RPMI8226 (cell line): ENCODE results near the gene PTPRN.

Source experiments
- DNase-seq: peaks from one replicate; pipeline ENCODE4 v3.0.0-alpha.2; 2015

PTPRN gene

GRCh38 chr2:219286436-219287115, 22.6 kb downstream of the PTPRN start:
- DNase-seq = no peak

DNA sequence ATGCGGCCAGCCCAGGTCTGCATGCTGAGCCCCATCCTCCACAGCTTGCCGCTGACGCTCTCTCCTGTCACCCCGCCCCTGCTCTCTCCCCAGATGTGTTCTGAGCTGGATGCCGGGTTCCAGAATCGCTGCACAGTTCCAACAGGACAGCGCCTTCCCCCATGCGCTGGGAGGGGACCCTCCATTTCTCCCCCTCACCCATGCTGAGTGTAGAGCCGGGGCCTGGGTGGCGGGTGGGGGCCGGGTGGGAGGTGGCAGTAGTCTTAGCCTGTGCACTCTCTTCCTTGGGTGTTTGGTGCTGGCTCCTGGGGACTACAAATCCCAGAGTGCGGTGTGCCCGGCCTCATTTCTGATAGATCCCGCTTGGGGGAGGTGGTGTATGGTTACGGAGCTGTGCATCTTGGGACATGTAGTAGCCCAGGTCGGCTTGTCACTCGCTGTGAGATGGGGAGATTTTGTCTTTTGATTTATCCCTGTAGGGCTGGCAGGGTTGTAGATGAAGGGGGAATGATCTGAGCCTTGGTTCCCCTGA, 23.2 kb downstream of the PTPRN start:
- no peak for DNase-seq

DNA sequence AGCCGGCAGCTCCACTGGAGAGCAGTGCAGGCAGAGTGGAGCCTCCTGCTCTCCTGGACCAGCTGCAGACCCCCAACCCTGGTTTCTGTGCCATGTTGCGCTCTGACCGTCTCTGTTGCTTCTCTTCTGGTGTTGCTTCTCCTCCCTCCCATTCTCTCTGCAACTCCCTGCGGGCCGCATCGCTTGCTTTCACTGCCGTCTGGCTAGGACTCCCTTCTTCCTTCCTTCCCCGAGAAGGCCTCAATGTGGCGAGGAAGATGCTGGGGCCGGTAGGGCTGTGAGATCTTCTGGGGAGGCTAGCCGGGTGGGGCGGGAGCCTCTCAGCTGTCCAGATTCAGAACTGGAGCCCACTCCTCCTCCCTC, 23.8 kb downstream of the PTPRN start:
- no peak for DNase-seq

GRCh38 chr2:219284501-219285372, 24.5 kb downstream of the PTPRN start:
- no peak for DNase-seq

DNA sequence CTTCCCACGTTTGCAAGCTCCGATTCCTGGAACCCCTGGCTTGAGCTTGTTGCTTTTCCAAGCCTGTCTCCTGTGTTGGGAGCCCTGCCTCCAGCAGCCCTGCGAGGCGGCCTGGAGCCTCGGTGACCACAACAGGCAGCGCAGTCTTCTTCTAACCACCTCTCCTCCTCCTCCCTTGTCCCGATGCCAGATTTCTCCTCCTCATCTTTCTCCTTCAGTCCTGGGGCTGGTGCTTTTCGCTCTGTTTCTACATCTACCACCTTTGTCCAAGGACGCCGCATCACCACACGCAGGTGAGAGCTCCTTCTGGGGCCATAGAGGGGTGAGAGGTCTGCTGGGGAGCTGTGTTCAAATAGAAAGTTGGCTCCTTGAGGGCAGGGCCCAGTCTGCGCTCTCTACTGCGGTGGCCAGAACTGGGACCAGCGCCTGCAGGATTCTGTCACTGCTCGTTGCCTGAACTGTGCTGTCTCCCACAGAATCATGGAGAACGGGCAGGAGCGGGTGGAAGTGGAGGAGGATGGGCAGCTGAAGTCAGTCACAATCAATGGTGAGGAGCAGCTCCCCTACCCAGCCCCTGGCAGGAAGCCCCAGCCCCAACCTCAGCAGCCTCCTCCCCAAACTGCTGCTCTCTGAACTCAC, 26.1 kb downstream of the PTPRN start:
- DNase-seq = no peak

DNA sequence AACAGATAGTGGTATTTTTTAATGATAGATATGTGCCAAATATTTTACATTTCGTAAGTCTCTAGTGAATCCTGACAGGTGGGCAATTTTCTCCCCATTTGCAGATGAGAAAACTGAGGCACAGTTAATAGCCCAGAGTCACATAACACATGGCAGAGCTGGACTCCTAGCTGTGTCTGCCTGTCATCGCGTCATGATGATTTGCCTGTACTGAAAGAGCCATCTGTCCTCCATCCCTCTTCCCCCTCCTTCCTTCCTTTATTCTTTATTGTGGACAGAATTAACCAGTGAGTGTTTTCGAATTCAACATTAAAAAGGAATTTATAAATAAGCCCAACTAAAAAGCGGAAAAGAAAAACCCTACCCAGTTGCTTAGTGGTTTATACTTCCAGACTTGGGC, 26.8 kb downstream of the PTPRN start:
- DNase-seq = no peak

- no peak for DNase-seq
Observed at GRCh38 chr2:219281588-219281987, 27.6 kb downstream of the PTPRN start.

DNA sequence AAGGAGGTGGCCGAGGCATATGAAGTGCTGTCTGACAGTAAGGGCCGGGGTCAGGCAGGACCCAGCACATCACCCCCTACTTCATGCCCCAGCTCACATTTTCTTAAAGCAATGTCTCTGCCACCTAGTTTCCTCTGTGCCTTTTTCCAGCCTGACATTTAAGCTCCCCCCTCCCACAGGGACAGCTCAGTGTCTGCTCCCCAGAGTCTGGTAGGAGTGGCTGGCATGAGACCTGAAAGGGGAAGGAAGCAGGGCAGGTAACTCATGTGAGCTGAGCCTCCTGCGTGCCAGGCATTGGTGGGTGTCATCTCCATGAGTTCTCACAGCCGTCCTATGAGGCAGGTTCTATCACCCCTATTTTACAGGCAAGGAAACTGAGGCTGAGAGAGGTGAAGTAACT, 28.6 kb downstream of the PTPRN start:
- DNase-seq = no peak

- DNase-seq = no peak
Observed at GRCh38 chr2:219279916-219280516, 29.2 kb downstream of the PTPRN start.

DNA sequence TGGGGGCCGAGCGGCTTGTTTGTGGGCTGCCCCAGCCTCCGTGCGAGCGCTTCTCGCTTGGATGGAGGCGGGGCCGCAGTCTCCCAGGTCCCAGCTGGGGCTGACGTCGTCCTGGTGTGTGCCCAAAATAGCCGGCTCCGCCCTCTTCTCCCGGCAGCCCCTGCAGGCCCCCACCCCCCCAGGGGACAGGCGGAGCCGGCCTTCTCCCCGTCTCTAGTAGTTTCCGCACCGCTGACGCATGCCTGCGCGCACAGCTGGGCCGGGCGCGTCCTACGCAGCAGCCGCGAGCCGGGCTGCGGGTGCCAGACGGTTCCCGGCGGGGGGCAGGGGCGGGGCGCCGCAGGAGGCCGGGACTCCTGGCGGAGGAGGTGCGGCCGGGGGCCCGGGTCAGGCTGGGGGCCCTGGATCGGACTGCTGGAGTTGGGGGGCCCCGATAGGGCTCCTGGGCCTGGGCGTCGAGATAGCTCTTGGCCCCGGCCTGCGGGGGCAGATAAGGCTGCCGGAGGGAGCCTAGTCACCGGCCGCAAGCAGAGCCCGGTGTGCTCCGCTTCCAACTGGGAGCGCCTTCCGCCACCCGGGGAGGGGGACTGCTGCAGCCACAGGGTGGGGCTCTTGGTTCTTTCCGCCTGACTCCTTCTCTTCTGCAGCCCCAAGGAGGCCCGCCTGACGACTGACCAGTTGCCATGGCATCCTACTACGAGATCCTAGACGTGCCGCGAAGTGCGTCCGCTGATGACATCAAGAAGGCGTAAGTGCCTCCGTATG, 29.9 kb downstream of the PTPRN start, which contains the start of gene DNAJB2:
TSS of gene DNAJB2 (plus strand) at position 216 of the 765 bp plus-strand sequence. CDS start at position 684, 468 bp downstream.
- peak; percentile 97 for DNase-seq

DNA sequence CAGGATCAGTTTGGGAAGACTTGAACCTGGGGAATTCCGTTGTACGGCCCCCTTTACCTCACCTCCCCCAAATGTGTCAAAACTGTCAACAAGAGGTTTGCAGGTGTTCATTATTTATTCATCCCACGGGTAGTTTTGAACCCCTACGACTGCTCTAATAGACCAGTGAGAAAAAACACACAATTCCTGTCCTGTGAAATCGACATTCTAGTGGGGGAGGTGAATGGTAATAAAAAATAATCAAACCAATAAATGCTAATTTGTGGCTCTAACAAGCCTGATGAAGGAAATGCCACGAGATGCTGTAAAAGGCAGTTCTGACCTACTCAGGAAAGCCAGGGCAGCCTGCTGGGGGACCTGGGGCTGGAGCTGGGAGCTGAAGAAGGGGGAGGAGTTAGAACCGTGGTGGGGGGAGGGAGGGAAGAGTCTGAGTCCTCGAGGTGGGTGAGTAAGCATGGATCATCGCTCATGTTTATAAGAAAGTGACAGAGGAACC, 30.5 kb downstream of the PTPRN start:
- no peak for DNase-seq

- peak; percentile 67 for DNase-seq
Observed at GRCh38 chr2:219277703-219278654, 31.2 kb downstream of the PTPRN start.

DNA sequence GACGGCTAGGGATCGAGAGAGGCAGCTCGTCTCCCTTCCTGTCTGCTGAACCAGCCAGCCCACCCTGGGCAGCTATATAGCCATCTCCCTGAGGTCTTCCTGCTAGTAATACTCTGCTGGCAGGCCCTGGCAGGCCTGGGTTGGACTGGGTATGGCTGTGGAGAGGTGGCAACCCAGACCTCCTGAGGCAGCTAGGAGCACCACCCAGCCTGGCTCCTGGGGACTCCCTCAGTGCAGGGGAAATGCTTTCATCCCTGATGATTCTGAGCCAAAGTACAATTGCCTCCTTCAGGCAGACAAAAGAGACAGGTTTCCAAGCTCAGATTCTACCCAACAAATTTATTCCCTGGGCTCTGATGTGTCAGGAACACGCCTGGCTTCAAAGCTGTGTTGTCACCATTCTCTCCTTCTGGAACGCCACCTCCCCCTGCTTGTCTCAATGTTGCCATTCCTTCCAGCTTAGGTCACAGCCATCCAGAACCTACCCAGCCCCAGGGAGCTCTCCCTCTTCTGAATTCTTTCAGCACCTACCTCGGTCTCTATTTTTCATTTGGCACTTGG, 34.8 kb downstream of the PTPRN start:
- DNase-seq = no peak

DNA sequence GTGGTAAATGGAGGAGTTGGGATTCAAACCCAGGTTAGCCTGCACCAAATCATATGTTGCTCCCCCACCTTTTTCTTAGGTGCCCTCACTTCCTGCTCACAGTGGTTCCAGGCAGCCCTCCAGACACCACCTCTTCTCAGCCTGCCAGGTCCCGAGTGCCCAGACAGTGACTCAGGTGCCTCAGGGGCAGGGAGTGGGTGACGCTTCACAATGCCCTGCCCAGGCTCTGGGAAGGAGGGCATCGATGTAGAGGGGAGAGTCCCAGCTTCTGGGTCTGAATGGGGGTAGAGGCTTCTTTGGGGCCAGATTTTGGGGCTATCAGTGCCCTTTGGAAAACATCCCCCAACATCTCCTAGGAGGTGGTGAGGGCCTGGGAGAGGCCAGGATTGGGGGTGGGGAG, 35.3 kb downstream of the PTPRN start:
- DNase-seq = no peak

DNA sequence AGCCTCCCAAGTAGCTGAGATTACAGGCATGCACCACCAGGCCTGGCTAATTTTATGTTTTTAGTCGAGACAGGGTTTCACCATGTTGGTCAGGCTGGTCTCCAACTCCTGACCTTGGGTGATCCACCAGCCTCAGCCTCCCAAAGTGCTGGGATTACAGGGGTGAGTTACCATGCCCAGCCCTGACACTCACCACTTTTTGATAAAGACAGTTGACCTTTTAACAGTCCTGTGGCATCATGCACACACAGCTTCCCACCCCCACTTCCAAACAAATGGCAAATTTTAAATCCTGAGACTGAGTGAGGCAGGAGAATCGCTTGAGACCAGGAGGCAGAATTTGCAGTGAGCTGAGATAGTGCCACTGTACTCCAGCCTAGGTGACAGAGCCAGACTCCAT, 36.2 kb downstream of the PTPRN start:
- no peak for DNase-seq

DNA sequence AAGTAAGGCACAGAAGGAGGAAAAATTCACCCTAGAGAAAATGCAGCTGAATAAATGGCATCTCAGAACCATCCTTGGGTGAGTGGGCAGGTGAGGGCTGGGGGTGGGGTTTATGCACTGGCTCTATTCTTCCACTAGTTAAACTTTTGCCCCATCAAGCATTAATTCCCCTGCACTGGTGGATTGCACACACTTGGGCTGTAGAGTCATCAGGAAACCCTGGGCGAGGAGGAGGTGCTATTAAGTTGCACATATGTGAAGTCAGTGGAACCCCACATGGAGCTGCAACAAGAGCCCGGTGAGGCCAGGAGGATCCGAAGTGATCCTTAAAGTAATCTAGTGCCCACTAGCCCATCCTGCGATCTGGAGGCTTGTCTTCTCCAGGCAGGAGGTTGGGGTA, 36.8 kb downstream of the PTPRN start:
- DNase-seq = no peak

- no peak for DNase-seq
Observed at GRCh38 chr2:219271021-219271420, 38.2 kb downstream of the PTPRN start.

GRCh38 chr2:219270055-219270372, 39.2 kb downstream of the PTPRN start:
- no peak for DNase-seq

DNA sequence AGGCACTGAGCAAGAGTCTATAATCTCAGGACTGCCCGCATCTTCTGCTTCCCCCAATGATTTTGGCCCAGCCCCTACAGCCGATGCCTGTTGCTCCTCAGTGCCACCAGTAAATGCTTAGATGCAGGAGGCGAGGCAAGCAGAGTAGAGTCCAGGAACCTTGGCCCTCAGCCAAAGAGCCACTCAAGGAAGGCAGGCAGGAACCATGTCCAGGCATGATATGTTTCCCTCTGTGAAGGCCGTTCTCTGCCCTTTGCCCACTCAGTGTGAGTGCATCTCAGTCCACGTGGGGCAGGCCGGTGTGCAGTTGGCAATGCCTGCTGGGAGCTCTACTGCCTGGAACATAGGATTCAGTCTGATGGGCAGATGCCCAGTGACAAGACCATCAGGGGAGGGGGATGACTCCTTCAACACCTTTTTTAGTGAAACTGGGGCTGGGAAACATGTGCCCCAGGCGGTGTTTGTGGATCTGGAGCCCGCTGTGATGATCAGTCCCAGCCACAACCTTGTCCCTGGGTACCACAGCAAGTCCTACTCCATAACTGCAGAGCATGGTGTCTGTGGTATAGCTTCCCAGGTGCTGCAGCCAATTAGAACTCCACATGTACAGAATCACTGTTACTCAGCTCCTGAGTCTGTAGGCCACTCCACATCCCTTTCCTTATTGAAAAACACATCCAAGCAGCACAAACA, 39.7 kb downstream of the PTPRN start:
- DNase-seq = peak; percentile 17

GRCh38 chr2:219268294-219268693, 40.9 kb downstream of the PTPRN start:
- no peak for DNase-seq
